OCI-LY7 (cell line): ENCODE data around the gene ABCC9. TPM values are rescaled to one million over a fixed set of nuclear protein-coding genes. Genes with fewer than 3 reads are reported as not detected.

Source experiments
- BruUV-seq: library from RNA; stranded (reverse); fragments of 400-500 nt; replicated peaks from 2 replicates; lab custom pipeline; 2021; lab: Mats Ljungman, UMichigan
- CTCF ChIA-PET: fragments of 300-600 bp; sonication (Branson Sonifier 250); formaldehyde crosslinking; loops from one replicate; lab custom pipeline; 2022; ENCODE audit warnings: antibody characterized with exemption; ENCODE audit not compliant: unreplicated experiment; lab: Charles Lee
- POLR2A ChIA-PET: fragments of 300-600 bp; sonication (Branson Sonifier 250); formaldehyde crosslinking; loops from one replicate; lab custom pipeline; 2022; ENCODE audit warnings: antibody characterized with exemption; lab: Charles Lee
- DNase-seq: peaks from one replicate; pipeline ENCODE4 v3.0.0-alpha.2; 2015; ENCODE audit warnings: low spot score
- H2AFZ ChIP-seq: fragments of 200-600 bp; sonication (generic), shearing (Covaris generic); 2 replicates; pipeline ENCODE4 v1.6.1; 2014; ENCODE audit warnings: mild to moderate bottlenecking, antibody characterized with exemption, low read length, moderate library complexity
- H3K27ac ChIP-seq: fragments of 200-600 bp; sonication (generic); 2 replicates; pipeline ENCODE4 v1.5.1; 2014; ENCODE audit warnings: mixed run types, low read depth, mild to moderate bottlenecking, moderate library complexity, low read length, inconsistent platforms; ENCODE audit not compliant: poor library complexity, severe bottlenecking
- H3K36me3 ChIP-seq: fragments of 200-600 bp; sonication (generic); 2 replicates; pipeline ENCODE4 v1.6.1; 2014; ENCODE audit warnings: mild to moderate bottlenecking, antibody characterized with exemption, low read length, moderate library complexity, mixed read lengths; ENCODE audit not compliant: insufficient read depth
- H3K4me1 ChIP-seq: fragments of 200-600 bp; sonication (generic); 2 replicates; pipeline ENCODE4 v1.5.1; 2014; ENCODE audit warnings: mild to moderate bottlenecking, low read length; ENCODE audit not compliant: insufficient read depth, poor library complexity, severe bottlenecking
- H3K4me2 ChIP-seq: fragments of 200-600 bp; sonication (generic); 2 replicates; pipeline ENCODE4 v1.6.1; 2014; ENCODE audit warnings: mild to moderate bottlenecking, low read length
- H3K4me3 ChIP-seq: fragments of 200-600 bp; sonication (generic); 2 replicates; pipeline ENCODE4 v1.5.1; 2014; ENCODE audit warnings: mild to moderate bottlenecking, low read depth, low read length; ENCODE audit not compliant: poor library complexity, severe bottlenecking
- H3K79me2 ChIP-seq: fragments of 200-600 bp; sonication (generic); 2 replicates; pipeline ENCODE4 v1.6.1; 2016; ENCODE audit warnings: low read depth, mild to moderate bottlenecking, low read length, moderate library complexity, mixed read lengths; ENCODE audit not compliant: insufficient read depth
- H3K9me2 ChIP-seq: fragments of 200-600 bp; sonication (generic); 2 replicates; pipeline ENCODE4 v1.6.1; 2016; ENCODE audit warnings: mild to moderate bottlenecking, low read length, mixed read lengths; ENCODE audit not compliant: insufficient read depth
- H3K9me3 ChIP-seq: fragments of 200-600 bp; sonication (generic); 2 replicates; pipeline ENCODE4 v1.6.1; 2014; ENCODE audit warnings: mild to moderate bottlenecking, mixed run types, low read length, mixed read lengths
- H4K20me1 ChIP-seq: fragments of 200-600 bp; sonication (generic); 2 replicates; pipeline ENCODE4 v1.6.1; 2014; ENCODE audit warnings: mild to moderate bottlenecking, antibody characterized with exemption, low read length, moderate library complexity, mixed read lengths; ENCODE audit not compliant: insufficient read depth
- EZH2phosphoT487 ChIP-seq: fragments of 200-600 bp; sonication (generic); IDR thresholded peaks from 2 replicates; pipeline ENCODE4 v1.6.1; 2018; ENCODE audit warnings: low read depth, borderline replicate concordance, mild to moderate bottlenecking, mixed run types, antibody characterized with exemption, low read length, moderate library complexity, mixed read lengths
- intact Hi-C: fragments of 100-400 bp; cut with micrococcal nuclease; formaldehyde crosslinking; loops from one replicate; pipeline ENCODE4 v1.10.0; 2022; ENCODE audit not compliant: unreplicated experiment
- total RNA-seq, 2 experiments: library from RNA; depleted of rRNA in 1 of 2; stranded (reverse); fragments of >200 nt in 1 of 2; shearing (Covaris generic) in 1 of 2; gene quantifications; 2 replicates each; pipeline ENCODE4 v1.2.3, GENCODE V29; 2014 to 2022
- TF ChIP-seq, protein P1 (sequence below): fragments of 200-600 bp; sonication (generic); conservative IDR thresholded peaks from 2 replicates; pipeline ENCODE4 v1.5.1; 2014; ENCODE audit warnings: mild to moderate bottlenecking, antibody characterized with exemption, low read length, moderate library complexity, mixed read lengths

Gene ABCC9
- total RNA-seq, 2 experiments from 2014 or later, result not detected

DNA sequence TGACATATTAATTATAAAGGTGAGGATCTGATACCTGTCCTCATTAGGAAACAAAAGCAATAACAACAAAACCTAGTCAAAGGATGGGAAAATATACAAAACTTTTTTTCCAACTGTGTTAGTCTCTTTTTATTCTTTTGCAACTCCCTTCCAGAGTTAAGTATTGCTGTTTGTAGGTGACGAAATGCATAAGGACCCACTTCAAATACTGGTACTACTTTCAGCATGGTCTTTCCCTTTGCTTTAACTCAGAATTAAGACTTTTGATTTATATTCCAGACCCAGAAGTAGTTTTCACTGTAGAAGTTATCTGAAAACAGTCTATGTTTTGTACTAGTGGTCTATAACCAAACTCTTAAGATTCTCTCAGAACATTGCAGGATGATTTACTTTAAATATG is 34.1 kb upstream of the ABCC9 start:
- no peaks in the 10 kb centered on the region for H4K20me1 ChIP-seq
- TF ChIP-seq, protein P1, sequence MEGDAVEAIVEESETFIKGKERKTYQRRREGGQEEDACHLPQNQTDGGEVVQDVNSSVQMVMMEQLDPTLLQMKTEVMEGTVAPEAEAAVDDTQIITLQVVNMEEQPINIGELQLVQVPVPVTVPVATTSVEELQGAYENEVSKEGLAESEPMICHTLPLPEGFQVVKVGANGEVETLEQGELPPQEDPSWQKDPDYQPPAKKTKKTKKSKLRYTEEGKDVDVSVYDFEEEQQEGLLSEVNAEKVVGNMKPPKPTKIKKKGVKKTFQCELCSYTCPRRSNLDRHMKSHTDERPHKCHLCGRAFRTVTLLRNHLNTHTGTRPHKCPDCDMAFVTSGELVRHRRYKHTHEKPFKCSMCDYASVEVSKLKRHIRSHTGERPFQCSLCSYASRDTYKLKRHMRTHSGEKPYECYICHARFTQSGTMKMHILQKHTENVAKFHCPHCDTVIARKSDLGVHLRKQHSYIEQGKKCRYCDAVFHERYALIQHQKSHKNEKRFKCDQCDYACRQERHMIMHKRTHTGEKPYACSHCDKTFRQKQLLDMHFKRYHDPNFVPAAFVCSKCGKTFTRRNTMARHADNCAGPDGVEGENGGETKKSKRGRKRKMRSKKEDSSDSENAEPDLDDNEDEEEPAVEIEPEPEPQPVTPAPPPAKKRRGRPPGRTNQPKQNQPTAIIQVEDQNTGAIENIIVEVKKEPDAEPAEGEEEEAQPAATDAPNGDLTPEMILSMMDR, result no peak
- no peak for TF ChIP-seq EZH2phosphoT487
- no peaks in the 10 kb centered on the region for H3K36me3 ChIP-seq
- ChIA-PET CTCF (no interaction called here), POLR2A (no interaction called here)
- no peaks in the 10 kb centered on the region for H3K79me2 ChIP-seq
- no peak for DNase-seq
- H3K4me3 ChIP-seq, result no peak overlapping the region
- no peak overlapping the region for H2AFZ ChIP-seq
- no peak overlapping the region for H3K27ac ChIP-seq
- intact Hi-C loops, result no loop called here
- H3K4me1 ChIP-seq, result no peaks in the 10 kb centered on the region
- BruUV-seq, result no TSS peak
- H3K4me2 ChIP-seq, result no peak overlapping the region
- H3K9me2 ChIP-seq, result no peaks in the 10 kb centered on the region
- no peaks in the 10 kb centered on the region for H3K9me3 ChIP-seq

DNA sequence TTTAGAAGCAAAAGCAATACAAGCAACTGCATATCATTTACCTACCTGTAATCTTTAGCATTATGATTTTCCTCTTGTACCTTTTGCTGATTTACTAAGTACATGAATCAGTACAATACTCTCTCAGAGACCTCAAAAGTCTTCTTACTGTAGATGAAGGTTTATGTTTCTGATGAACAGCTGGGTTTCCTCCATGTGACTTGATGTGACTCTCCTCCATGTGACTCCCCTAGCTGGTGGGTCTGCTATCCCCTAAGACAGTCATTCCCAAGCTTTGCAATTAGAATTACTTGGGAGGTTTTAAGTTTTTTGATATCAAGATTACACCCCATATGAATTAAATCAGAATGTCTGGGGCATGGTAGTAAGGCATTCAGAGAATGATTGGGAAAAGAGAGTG is 32.0 kb upstream of the ABCC9 start:
- Histone ChIP-seq H3K9me3 (no peaks in the 10 kb centered on the region), H3K9me2 (no peaks in the 10 kb centered on the region), H3K27ac (no peak overlapping the region), H3K4me3 (no peak overlapping the region), H3K36me3 (no peaks in the 10 kb centered on the region), H3K4me1 (no peaks in the 10 kb centered on the region), H2AFZ (no peak overlapping the region), H3K4me2 (no peak overlapping the region), H3K79me2 (no peaks in the 10 kb centered on the region), H4K20me1 (no peaks in the 10 kb centered on the region)
- intact Hi-C loops, result no loop called here
- CTCF ChIA-PET, result no interaction called here
- TF ChIP-seq, protein P1, result no peak
- TF ChIP-seq EZH2phosphoT487, result no peak
- POLR2A ChIA-PET, result interaction anchor here (0.6 kb wide), 2 partner anchors 1146 to 1167 kb away, joined by 4 to 6 read pairs; no protein-coding TSS in a partner anchor
- no TSS peak for BruUV-seq
- DNase-seq, result no peak

DNA sequence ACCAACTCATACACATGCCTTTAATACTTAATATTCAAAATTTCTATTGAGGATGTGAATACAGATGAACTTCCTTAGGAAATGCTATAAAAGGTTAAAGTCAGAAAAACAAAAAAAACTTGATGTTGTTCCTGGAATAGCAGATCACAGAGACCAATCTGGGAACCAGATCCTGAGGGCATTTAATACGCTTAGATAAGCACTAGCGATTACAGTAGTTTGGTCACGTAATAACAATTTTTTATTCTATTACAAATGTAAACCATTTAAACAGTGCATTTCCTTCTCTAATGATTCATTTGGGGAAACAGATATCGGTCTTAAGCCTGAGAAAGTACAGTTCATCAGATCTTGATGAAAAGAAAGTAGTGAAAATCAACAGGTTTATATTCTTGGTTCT is 30.8 kb upstream of the ABCC9 start:
- H3K4me1 ChIP-seq, result no peaks in the 10 kb centered on the region
- no peak overlapping the region for H2AFZ ChIP-seq
- TF ChIP-seq EZH2phosphoT487, result no peak
- TF ChIP-seq, protein P1, result no peak
- no peaks in the 10 kb centered on the region for H3K9me2 ChIP-seq
- no peak overlapping the region for H3K27ac ChIP-seq
- no peaks in the 10 kb centered on the region for H3K79me2 ChIP-seq
- H3K36me3 ChIP-seq, result no peaks in the 10 kb centered on the region
- H3K9me3 ChIP-seq, result no peaks in the 10 kb centered on the region
- ChIA-PET POLR2A (no interaction called here), CTCF (no interaction called here)
- no peak overlapping the region for H3K4me2 ChIP-seq
- intact Hi-C loops, result no loop called here
- DNase-seq, result no peak
- H3K4me3 ChIP-seq, result no peak overlapping the region
- no TSS peak for BruUV-seq
- H4K20me1 ChIP-seq, result no peaks in the 10 kb centered on the region
